Loucy (cell line): ENCODE measurements around the gene ATXN2.

Experiments used
- EZH2phosphoT487 ChIP-seq: fragments of 200-600 bp; IDR thresholded peaks from 2 replicates; pipeline ENCODE4 v1.6.1; 2018; ENCODE audit warnings: antibody characterized with exemption, mild to moderate bottlenecking, moderate library complexity, borderline replicate concordance
- TF ChIP-seq, protein P1 (sequence below): fragments of 200-600 bp; sonication (generic); conservative IDR thresholded peaks from 2 replicates; pipeline ENCODE4 v1.5.1; 2014; ENCODE audit warnings: mild to moderate bottlenecking, antibody characterized with exemption, low read length

DNA sequence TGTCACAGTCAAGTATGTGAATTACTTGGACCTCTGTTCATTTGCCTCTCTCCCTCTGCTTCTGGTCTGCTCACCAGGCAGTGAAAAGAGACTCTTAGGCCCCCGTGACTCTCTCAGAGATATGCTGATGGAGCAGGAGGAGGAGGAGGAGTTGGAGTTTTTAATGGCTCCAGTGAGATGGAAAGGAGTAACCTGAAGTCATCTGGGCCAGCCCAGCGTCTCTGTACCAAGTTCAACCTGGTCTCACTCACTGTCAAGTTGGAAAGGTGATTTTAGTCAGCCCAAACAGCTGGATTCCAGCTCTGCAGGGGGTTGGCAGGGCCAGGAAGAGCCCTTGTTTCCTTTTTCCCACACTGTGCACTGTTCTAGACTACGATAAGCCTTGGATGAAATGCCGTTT lies 144.8 kb downstream of the ATXN2 start:
- TF ChIP-seq, protein P1, sequence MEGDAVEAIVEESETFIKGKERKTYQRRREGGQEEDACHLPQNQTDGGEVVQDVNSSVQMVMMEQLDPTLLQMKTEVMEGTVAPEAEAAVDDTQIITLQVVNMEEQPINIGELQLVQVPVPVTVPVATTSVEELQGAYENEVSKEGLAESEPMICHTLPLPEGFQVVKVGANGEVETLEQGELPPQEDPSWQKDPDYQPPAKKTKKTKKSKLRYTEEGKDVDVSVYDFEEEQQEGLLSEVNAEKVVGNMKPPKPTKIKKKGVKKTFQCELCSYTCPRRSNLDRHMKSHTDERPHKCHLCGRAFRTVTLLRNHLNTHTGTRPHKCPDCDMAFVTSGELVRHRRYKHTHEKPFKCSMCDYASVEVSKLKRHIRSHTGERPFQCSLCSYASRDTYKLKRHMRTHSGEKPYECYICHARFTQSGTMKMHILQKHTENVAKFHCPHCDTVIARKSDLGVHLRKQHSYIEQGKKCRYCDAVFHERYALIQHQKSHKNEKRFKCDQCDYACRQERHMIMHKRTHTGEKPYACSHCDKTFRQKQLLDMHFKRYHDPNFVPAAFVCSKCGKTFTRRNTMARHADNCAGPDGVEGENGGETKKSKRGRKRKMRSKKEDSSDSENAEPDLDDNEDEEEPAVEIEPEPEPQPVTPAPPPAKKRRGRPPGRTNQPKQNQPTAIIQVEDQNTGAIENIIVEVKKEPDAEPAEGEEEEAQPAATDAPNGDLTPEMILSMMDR: no peak
- no peak for TF ChIP-seq EZH2phosphoT487
